ENCODE results near the gene KIAA0825.

DNA sequence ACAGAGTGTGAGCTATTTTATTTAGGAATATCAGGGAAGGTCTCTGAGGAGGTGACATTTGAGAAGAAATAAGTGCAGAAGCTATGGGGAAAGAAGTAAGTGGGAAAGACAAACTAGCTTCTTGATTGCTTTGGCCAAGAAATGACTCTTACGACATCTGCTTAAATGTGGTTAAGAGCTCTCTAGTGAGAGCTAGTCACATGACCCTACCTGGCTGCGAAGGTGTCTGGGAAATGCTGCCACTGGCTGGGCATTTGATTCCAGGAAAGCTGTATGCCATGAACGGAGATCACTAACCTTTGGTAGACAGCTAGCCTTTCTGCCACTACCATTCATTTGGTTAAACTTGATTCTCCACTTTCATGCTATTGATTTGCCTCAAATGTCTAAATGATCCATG, 80.1 kb downstream of the KIAA0825 start:
- TF ChIP-seq, protein P1, sequence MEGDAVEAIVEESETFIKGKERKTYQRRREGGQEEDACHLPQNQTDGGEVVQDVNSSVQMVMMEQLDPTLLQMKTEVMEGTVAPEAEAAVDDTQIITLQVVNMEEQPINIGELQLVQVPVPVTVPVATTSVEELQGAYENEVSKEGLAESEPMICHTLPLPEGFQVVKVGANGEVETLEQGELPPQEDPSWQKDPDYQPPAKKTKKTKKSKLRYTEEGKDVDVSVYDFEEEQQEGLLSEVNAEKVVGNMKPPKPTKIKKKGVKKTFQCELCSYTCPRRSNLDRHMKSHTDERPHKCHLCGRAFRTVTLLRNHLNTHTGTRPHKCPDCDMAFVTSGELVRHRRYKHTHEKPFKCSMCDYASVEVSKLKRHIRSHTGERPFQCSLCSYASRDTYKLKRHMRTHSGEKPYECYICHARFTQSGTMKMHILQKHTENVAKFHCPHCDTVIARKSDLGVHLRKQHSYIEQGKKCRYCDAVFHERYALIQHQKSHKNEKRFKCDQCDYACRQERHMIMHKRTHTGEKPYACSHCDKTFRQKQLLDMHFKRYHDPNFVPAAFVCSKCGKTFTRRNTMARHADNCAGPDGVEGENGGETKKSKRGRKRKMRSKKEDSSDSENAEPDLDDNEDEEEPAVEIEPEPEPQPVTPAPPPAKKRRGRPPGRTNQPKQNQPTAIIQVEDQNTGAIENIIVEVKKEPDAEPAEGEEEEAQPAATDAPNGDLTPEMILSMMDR (IDR thresholded peaks at IDR 0.05), result no peak
- TF ChIP-seq, protein P2, sequence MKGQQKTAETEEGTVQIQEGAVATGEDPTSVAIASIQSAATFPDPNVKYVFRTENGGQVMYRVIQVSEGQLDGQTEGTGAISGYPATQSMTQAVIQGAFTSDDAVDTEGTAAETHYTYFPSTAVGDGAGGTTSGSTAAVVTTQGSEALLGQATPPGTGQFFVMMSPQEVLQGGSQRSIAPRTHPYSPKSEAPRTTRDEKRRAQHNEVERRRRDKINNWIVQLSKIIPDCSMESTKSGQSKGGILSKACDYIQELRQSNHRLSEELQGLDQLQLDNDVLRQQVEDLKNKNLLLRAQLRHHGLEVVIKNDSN (IDR thresholded peaks at IDR 0.05; ENCODE audit: borderline replicate concordance, low read depth), result no peak
- TF ChIP-seq YY1 (IDR thresholded peaks at IDR 0.05; ENCODE audit: low read depth), result no peak
